PC-9 (cell line): ENCODE measurements around the gene OR8K5. TPM values are rescaled to one million over a fixed set of nuclear protein-coding genes. Genes with fewer than 3 reads are reported as not detected.
"Not testable (repeated sequence)": the region's sequence is repeated elsewhere in the genome, so short reads cannot be mapped to it uniquely, and the experiment has no call there.

Experiments
- BruUV-seq: library from RNA; stranded (reverse); fragments of 400-500 nt; replicated peaks from 2 replicates; lab custom pipeline; 2021; lab: Mats Ljungman, UMichigan
- CTCF ChIA-PET: fragments of 300-600 bp; sonication (Branson Sonifier 250); formaldehyde crosslinking; loops from one replicate; lab custom pipeline; 2022; ENCODE audit warnings: antibody characterized with exemption; lab: Charles Lee
- POLR2A ChIA-PET: fragments of 300-600 bp; sonication (Branson Sonifier 250); formaldehyde crosslinking; loops from one replicate; lab custom pipeline; 2022; ENCODE audit warnings: antibody characterized with exemption; ENCODE audit not compliant: unreplicated experiment; lab: Charles Lee
- DNase-seq, 2 experiments: peaks; one replicate each; pipeline versions ENCODE4 v3.0.0 to v3.0.0-alpha.2; 2015 to 2022; ENCODE audit warnings: mixed read lengths in 1 of 2
- H2AFZ ChIP-seq: fragments of 200-600 bp; sonication (generic); 2 replicates; pipeline ENCODE4 v1.8.1; 2017; ENCODE audit warnings: antibody characterized with exemption
- H3F3A ChIP-seq: fragments of 200-600 bp; sonication (generic); 2 replicates; pipeline ENCODE4 v1.8.1; 2017; ENCODE audit warnings: antibody characterized with exemption, mild to moderate bottlenecking, low read depth; ENCODE audit not compliant: insufficient read depth
- H3K27ac ChIP-seq: fragments of 200-600 bp; sonication (generic); 2 replicates; pipeline ENCODE4 v1.6.1; 2016; ENCODE audit warnings: mixed run types
- H3K27me3 ChIP-seq: fragments of 200-600 bp; sonication (generic); 2 replicates; pipeline ENCODE4 v1.6.1; 2016; ENCODE audit warnings: low read depth, mixed run types; ENCODE audit not compliant: insufficient read depth
- H3K36me3 ChIP-seq: fragments of 200-600 bp; sonication (generic); 2 replicates; pipeline ENCODE4 v1.6.1; 2016; ENCODE audit warnings: low read depth, mixed run types
- H3K4me1 ChIP-seq: fragments of 200-600 bp; sonication (generic); replicated peaks from 2 replicates; pipeline ENCODE4 v1.6.1; 2016; ENCODE audit warnings: mixed run types; ENCODE audit not compliant: insufficient read depth
- H3K4me2 ChIP-seq: fragments of 200-600 bp; sonication (generic); 2 replicates; pipeline ENCODE4 v1.6.1; 2017; ENCODE audit warnings: mixed run types
- H3K4me3 ChIP-seq: fragments of 200-600 bp; sonication (generic); 2 replicates; pipeline ENCODE4 v1.6.1; 2016; ENCODE audit warnings: mixed run types
- H3K79me2 ChIP-seq: fragments of 200-600 bp; sonication (generic); 2 replicates; pipeline ENCODE4 v1.6.1; 2017; ENCODE audit warnings: low read depth, mixed run types
- H3K9me2 ChIP-seq: fragments of 200-600 bp; sonication (generic); 2 replicates; pipeline ENCODE4 v1.8.1; 2017; ENCODE audit warnings: mild to moderate bottlenecking; ENCODE audit not compliant: insufficient read depth
- H3K9me3 ChIP-seq: fragments of 200-600 bp; sonication (generic); 2 replicates; pipeline ENCODE4 v1.8.1; 2016; ENCODE audit warnings: low read depth; ENCODE audit not compliant: insufficient read depth
- H4K20me1 ChIP-seq: fragments of 200-600 bp; sonication (generic); 2 replicates; pipeline ENCODE4 v1.8.1; 2017; ENCODE audit not compliant: insufficient read depth
- EZH2 ChIP-seq: fragments of 200-600 bp; sonication (generic); IDR thresholded peaks from 2 replicates; pipeline ENCODE4 v1.8.0; 2017; ENCODE audit warnings: antibody characterized with exemption, low read depth
- intact Hi-C: fragments of 100-400 bp; cut with micrococcal nuclease; formaldehyde crosslinking; loops from one replicate; pipeline ENCODE4 v1.10.0; 2022; ENCODE audit not compliant: unreplicated experiment
- total RNA-seq: library from RNA; stranded (reverse); gene quantifications from 2 replicates; pipeline ENCODE4 v1.2.3, GENCODE V29; 2021
- TF ChIP-seq, protein P1 (sequence below): fragments of 200-600 bp; sonication (generic); conservative IDR thresholded peaks from 2 replicates; pipeline ENCODE4 v1.6.1; 2017; ENCODE audit warnings: mixed run types, antibody characterized with exemption, mild to moderate bottlenecking, moderate library complexity

The OR8K5 gene
- total RNA-seq, 1 experiment from 2014 or later = not detected

DNA sequence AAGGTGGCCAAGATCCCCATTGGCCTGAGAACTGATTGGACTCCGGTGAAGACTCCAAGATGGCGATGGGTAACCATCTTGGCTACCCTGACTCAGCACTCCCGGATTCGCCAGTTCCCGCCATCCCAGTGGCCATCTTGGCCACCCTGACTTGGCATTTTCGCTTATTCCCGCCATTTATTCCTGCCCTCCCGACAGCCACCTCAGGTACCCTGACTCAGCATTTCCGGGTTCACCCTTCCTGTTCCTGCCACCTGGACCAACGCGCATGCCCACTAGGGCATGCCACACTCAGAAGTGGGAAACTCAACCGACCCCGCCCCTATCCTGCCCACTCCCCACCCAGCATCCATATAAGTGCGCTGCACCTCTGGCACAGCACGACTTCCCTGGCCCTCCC lies 7.8 kb downstream of the OR8K5 start:
- ChIA-PET CTCF (no interaction called here), POLR2A (no interaction called here)
- Histone ChIP-seq H4K20me1 (no peaks in the 10 kb centered on the region), H3K36me3 (no peaks in the 10 kb centered on the region), H3K27me3 (no peaks in the 10 kb centered on the region), H2AFZ (no peak overlapping the region), H3K9me3 (no peaks in the 10 kb centered on the region), H3K4me3 (no peak overlapping the region), H3K9me2 (no peaks in the 10 kb centered on the region), H3K4me1 (no peaks in the 10 kb centered on the region), H3F3A (no peaks in the 10 kb centered on the region), H3K4me2 (no peak overlapping the region), H3K27ac (no peak overlapping the region), H3K79me2 (no peaks in the 10 kb centered on the region)
- BruUV-seq = no TSS peak
- TF ChIP-seq, protein P1, sequence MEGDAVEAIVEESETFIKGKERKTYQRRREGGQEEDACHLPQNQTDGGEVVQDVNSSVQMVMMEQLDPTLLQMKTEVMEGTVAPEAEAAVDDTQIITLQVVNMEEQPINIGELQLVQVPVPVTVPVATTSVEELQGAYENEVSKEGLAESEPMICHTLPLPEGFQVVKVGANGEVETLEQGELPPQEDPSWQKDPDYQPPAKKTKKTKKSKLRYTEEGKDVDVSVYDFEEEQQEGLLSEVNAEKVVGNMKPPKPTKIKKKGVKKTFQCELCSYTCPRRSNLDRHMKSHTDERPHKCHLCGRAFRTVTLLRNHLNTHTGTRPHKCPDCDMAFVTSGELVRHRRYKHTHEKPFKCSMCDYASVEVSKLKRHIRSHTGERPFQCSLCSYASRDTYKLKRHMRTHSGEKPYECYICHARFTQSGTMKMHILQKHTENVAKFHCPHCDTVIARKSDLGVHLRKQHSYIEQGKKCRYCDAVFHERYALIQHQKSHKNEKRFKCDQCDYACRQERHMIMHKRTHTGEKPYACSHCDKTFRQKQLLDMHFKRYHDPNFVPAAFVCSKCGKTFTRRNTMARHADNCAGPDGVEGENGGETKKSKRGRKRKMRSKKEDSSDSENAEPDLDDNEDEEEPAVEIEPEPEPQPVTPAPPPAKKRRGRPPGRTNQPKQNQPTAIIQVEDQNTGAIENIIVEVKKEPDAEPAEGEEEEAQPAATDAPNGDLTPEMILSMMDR = no peak
- no peak for TF ChIP-seq EZH2
- DNase-seq = no peak
- intact Hi-C loops = no loop called here

DNA sequence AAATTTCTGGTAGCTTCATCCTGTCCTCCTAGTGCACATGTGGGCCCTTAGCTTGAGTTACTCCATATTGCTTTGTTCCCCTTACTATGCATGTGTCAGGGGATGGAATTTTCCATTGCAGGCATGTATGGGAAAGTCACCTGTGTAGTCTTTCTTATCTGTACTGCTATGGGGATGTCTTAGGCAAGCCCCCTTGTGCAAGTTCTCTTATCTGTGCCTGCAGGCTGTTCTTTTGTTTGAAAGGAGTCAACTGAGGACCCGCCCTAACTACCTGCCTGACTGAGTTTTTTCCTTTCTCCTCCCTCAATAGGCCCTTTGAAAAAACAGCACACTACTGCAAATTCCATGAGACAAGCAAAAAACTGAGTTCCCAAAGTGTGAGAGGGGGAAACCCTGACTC lies 8.7 kb downstream of the OR8K5 start:
- H3K9me3 ChIP-seq = no peaks in the 10 kb centered on the region
- BruUV-seq = no TSS peak

DNA sequence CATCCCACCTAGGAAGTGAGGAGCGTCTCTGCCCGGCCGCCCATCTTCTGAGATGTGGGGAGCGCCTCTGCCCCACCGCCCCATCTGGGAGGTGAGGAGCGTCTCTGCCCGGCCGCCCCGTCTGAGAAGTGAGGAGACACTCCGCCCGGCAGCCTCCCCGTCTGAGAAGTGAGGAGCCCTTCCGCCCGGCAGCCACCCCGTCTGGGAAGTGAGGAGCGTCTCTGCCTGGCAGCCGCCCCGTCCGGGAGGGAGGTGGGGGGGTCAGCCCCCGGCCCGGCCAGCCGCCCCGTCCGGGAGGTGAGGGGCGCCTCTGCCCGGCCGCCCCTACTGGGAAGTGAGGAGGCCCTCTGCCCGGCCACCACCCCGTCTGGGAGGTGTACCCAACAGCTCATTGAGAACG lies 16.4 kb downstream of the OR8K5 start:
- H3F3A ChIP-seq, CTCF ChIA-PET, H3K79me2 ChIP-seq, H2AFZ ChIP-seq, H3K4me3 ChIP-seq, H3K9me3 ChIP-seq, H3K4me1 ChIP-seq, BruUV-seq, POLR2A ChIA-PET, H3K27ac ChIP-seq, H3K4me2 ChIP-seq, H3K27me3 ChIP-seq, intact Hi-C loops, H3K9me2 ChIP-seq, H3K36me3 ChIP-seq, DNase-seq, H4K20me1 ChIP-seq: not testable (repeated sequence)

More for the DNA sequence above, 8.7 kb downstream of the OR8K5 start:
- no peaks in the 10 kb centered on the region for H3K36me3 ChIP-seq
- H3K4me2 ChIP-seq = no peak overlapping the region
- intact Hi-C loops = no loop called here
- no peaks in the 10 kb centered on the region for H3K27me3 ChIP-seq
- no peak for TF ChIP-seq EZH2
- TF ChIP-seq, protein P1 = no peak
- no peak overlapping the region for H3K4me3 ChIP-seq
- no peaks in the 10 kb centered on the region for H3F3A ChIP-seq
- no peaks in the 10 kb centered on the region for H3K79me2 ChIP-seq
- no peaks in the 10 kb centered on the region for H4K20me1 ChIP-seq
- no peak overlapping the region for H2AFZ ChIP-seq
- CTCF ChIA-PET = no interaction called here
- no peaks in the 10 kb centered on the region for H3K4me1 ChIP-seq
- POLR2A ChIA-PET = no interaction called here
- no peak for DNase-seq
- no peak overlapping the region for H3K27ac ChIP-seq
- no peaks in the 10 kb centered on the region for H3K9me2 ChIP-seq

DNA sequence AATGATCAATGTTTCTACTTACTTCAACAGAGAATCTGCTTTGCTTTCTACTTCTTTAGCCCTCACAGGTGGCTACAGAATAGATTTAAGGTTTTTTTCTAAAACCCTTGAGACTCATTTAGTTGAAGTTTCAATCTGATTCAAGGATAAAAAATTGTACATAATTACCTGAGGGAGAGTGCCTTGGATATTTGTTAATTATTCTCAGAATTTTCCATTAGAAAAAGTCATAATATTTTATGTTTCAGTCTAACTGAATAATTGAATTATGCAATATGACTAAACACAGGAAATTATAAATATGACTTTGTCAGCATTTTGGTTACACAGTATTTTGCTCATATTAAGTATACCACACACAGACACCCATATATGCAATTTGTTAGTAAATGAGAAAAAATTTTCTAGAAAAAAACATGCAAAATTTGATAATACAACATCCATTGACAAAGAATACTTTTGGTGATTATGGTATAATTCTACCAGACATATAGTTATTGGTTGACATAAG lies 19.9 kb downstream of the OR8K5 start, which contains the start of gene OR8J3:
OR8J3 (minus strand) TSS at position 51 of the 511 bp plus-strand sequence. CDS start 2,483 bp downstream, outside the sequence.
- Histone ChIP-seq H2AFZ (no peak within 1 kb of the TSS; the same call in 1 of the 2 replicates), H3K4me2 (no peak within 1 kb of the TSS), H3F3A (no peaks in the 10 kb centered on the region), H3K27ac (no peak within 1 kb of the TSS), H4K20me1 (no peaks in the 10 kb centered on the region), H3K9me3 (no peaks in the 10 kb centered on the region; the same call in 1 of the 2 replicates), H3K36me3 (no peaks in the 10 kb centered on the region), H3K4me3 (no peak within 1 kb of the TSS), H3K79me2 (no peaks in the 10 kb centered on the region), H3K27me3 (no peaks in the 10 kb centered on the region; the same call in 1 of the 2 replicates), H3K4me1 (no peaks in the 10 kb centered on the region), H3K9me2 (0 out of 2 replicates have a peak, but pooled peaks cover 3% of the 10 kb centered on the region)
- CTCF ChIA-PET = no interaction called here
- TF ChIP-seq, protein P1 = no peak
- no peak for TF ChIP-seq EZH2
- intact Hi-C loops = no loop called here
- BruUV-seq = no TSS peak
- POLR2A ChIA-PET = no interaction called here
- no peak for DNase-seq
